IMR-90 (cell line): ENCODE results near the gene CALN1. TPM values are rescaled to one million over a fixed set of nuclear protein-coding genes. Genes with fewer than 3 reads are reported as not detected.

Experiments
- ATAC-seq: fragments of 200-7000 bp; cut with Tn5 transposase; 2 replicates; pipeline ENCODE4 v1.9.1; 2020; ENCODE audit warnings: low read depth, mild to moderate bottlenecking, moderate library complexity
- BruUV-seq: library from RNA; stranded (reverse); fragments of 400-500 nt; replicated peaks from 2 replicates; lab custom pipeline; 2021; lab: Mats Ljungman, UMichigan
- CTCF ChIA-PET: fragments of 300-600 bp; formaldehyde crosslinking; extraction: SDS; loops from one replicate; lab custom pipeline; 2021; ENCODE audit warnings: antibody characterized with exemption; lab: Yijun Ruan, JAX
- POLR2A ChIA-PET: fragments of 300-600 bp; sonication (Branson Sonifier 250); formaldehyde crosslinking; loops from one replicate; lab custom pipeline; 2022; ENCODE audit warnings: antibody characterized with exemption; ENCODE audit not compliant: unreplicated experiment; lab: Charles Lee
- DNase-seq: peaks from one replicate; pipeline ENCODE4 v3.0.0; 2013
- H2AFZ ChIP-seq: replicated peaks from 2 replicates; pipeline ENCODE3; 2013; ENCODE audit warnings: low read length, mild to moderate bottlenecking; ENCODE audit not compliant: poor library complexity
- H2AK5ac ChIP-seq: 2 replicates; pipeline ENCODE4 v1.6.1; 2013; ENCODE audit warnings: low read depth, low read length, inconsistent platforms
- H2AK9ac ChIP-seq: replicated peaks from 2 replicates; pipeline ENCODE3; 2013; ENCODE audit warnings: mild to moderate bottlenecking, low read depth, low read length, moderate library complexity; ENCODE audit not compliant: poor library complexity
- H2BK120ac ChIP-seq: 2 replicates; pipeline ENCODE4 v1.6.1; 2013; ENCODE audit warnings: low read depth, low read length, inconsistent platforms
- H2BK15ac ChIP-seq: 3 replicates; pipeline ENCODE4 v1.6.1; 2013; ENCODE audit warnings: low read depth, low read length, inconsistent platforms
- H2BK20ac ChIP-seq: 2 replicates; pipeline ENCODE4 v1.6.1; 2013; ENCODE audit warnings: low read depth, mild to moderate bottlenecking, inconsistent platforms, low read length, moderate library complexity
- H2BK5ac ChIP-seq: 2 replicates; pipeline ENCODE4 v1.6.1; 2013; ENCODE audit warnings: mild to moderate bottlenecking, low read depth, low read length, inconsistent platforms; ENCODE audit not compliant: poor library complexity, severe bottlenecking
- H3K14ac ChIP-seq: replicated peaks from 2 replicates; pipeline ENCODE4 v1.6.1; 2013; ENCODE audit warnings: low read depth, low read length, inconsistent platforms
- H3K18ac ChIP-seq: 2 replicates; pipeline ENCODE4 v1.6.1; 2013; ENCODE audit warnings: low read depth, low read length, control low read depth
- H3K23ac ChIP-seq: 2 replicates; pipeline ENCODE4 v1.6.1; 2013; ENCODE audit warnings: low read depth, low read length, inconsistent platforms
- H3K27ac ChIP-seq: 2 replicates; pipeline ENCODE4 v1.5.1; 2013; ENCODE audit warnings: mild to moderate bottlenecking, control low read depth, low read length; ENCODE audit not compliant: insufficient read depth
- H3K27me3 ChIP-seq: 2 replicates; pipeline ENCODE4 v1.6.1; 2013; ENCODE audit warnings: low read length; ENCODE audit not compliant: control insufficient read depth, insufficient read depth
- H3K36me3 ChIP-seq: 2 replicates; pipeline ENCODE4 v1.6.1; 2013; ENCODE audit warnings: low read length, mixed read lengths; ENCODE audit not compliant: control insufficient read depth, insufficient read depth
- H3K4ac ChIP-seq: 2 replicates; pipeline ENCODE4 v1.6.1; 2013; ENCODE audit warnings: low read depth, low read length, inconsistent platforms
- H3K4me1 ChIP-seq: 2 replicates; pipeline ENCODE4 v1.6.1; 2013; ENCODE audit warnings: low read length, mixed read lengths; ENCODE audit not compliant: control insufficient read depth, insufficient read depth
- H3K4me2 ChIP-seq: 2 replicates; pipeline ENCODE4 v1.6.1; 2013; ENCODE audit warnings: low read depth, mild to moderate bottlenecking, control low read depth, low read length, moderate library complexity
- H3K4me3 ChIP-seq: 2 replicates; pipeline ENCODE4 v1.5.1; 2013; ENCODE audit warnings: low read depth, mild to moderate bottlenecking, control low read depth, low read length, moderate library complexity; ENCODE audit not compliant: insufficient read depth
- H3K56ac ChIP-seq: 2 replicates; pipeline ENCODE4 v1.6.1; 2013; ENCODE audit warnings: low read length, inconsistent platforms; ENCODE audit not compliant: insufficient read depth; ENCODE audit errors: extremely low read depth
- H3K79me1 ChIP-seq, 2 experiments: 2 replicates each; pipeline ENCODE4 v1.6.1; 2013; ENCODE audit warnings: low read length in 2 of 2, inconsistent platforms in 1 of 2, low read depth in 1 of 2
- H3K9ac ChIP-seq: 2 replicates; pipeline ENCODE4 v1.6.1; 2013; ENCODE audit warnings: low read depth, low read length, control low read depth
- H3K9me1 ChIP-seq: 2 replicates; pipeline ENCODE4 v1.6.1; 2013; ENCODE audit warnings: low read length, inconsistent platforms; ENCODE audit not compliant: insufficient read depth
- H3K9me3 ChIP-seq: 2 replicates; pipeline ENCODE4 v1.6.1; 2013; ENCODE audit warnings: low read length; ENCODE audit not compliant: control insufficient read depth, insufficient read depth
- H4K20me1 ChIP-seq: 2 replicates; pipeline ENCODE4 v1.6.1; 2013; ENCODE audit warnings: low read length, inconsistent platforms; ENCODE audit not compliant: insufficient read depth
- H4K5ac ChIP-seq: 2 replicates; pipeline ENCODE4 v1.6.1; 2013; ENCODE audit warnings: mild to moderate bottlenecking, low read depth, low read length, control low read depth
- H4K8ac ChIP-seq, 2 experiments: 2 replicates each; pipeline ENCODE4 v1.6.1; 2013; ENCODE audit warnings: low read depth in 2 of 2, low read length in 2 of 2, control low read depth in 1 of 2, inconsistent platforms in 1 of 2
- H4K91ac ChIP-seq: 2 replicates; pipeline ENCODE4 v1.6.1; 2013; ENCODE audit warnings: low read depth, low read length, inconsistent platforms; ENCODE audit not compliant: insufficient read depth
- BHLHE40 ChIP-seq: fragments of 150-350 bp; IDR thresholded peaks from 2 replicates; pipeline ENCODE4 v1.6.1; 2016; ENCODE audit warnings: mild to moderate bottlenecking, low read depth, low read length
- CEBPB ChIP-seq: IDR thresholded peaks from 2 replicates; pipeline ENCODE4 v1.6.1; 2012; ENCODE audit warnings: low read depth, low read length, improper control_type of control experiment
- CHD1 ChIP-seq: IDR thresholded peaks from 2 replicates; pipeline ENCODE4 v1.6.1; 2012; ENCODE audit warnings: low read depth, low read length, improper control_type of control experiment
- MAZ ChIP-seq: IDR thresholded peaks from 2 replicates; pipeline ENCODE4 v1.6.1; 2012; ENCODE audit warnings: low read depth, mild to moderate bottlenecking, low read length, improper control_type of control experiment, moderate library complexity, borderline replicate concordance
- MXI1 ChIP-seq: IDR thresholded peaks from 2 replicates; pipeline ENCODE4 v1.6.1; 2012; ENCODE audit warnings: low read depth, mild to moderate bottlenecking, low read length, moderate library complexity, borderline replicate concordance
- POLR2A ChIP-seq: IDR thresholded peaks from 2 replicates; pipeline ENCODE4 v1.6.1; 2012; ENCODE audit warnings: mild to moderate bottlenecking, low read depth, low read length
- RAD21 ChIP-seq: IDR thresholded peaks from 2 replicates; pipeline ENCODE4 v1.6.1; 2012; ENCODE audit warnings: low read length, improper control_type of control experiment
- RFX5 ChIP-seq: IDR thresholded peaks from 2 replicates; pipeline ENCODE4 v1.8.0; 2012; ENCODE audit warnings: low read depth, mild to moderate bottlenecking, low read length, moderate library complexity
- SMC3 ChIP-seq: fragments of 150-350 bp; IDR thresholded peaks from 2 replicates; pipeline ENCODE4 v1.6.1; 2016; ENCODE audit warnings: low read depth, mild to moderate bottlenecking, antibody characterized with exemption, low read length, moderate library complexity
- WGBS, 2 experiments: methylation state at CpG; one replicate each; pipeline versions ENCODE4 v1.1.5 to v1.1.7; 2013; ENCODE audit warnings: missing lambda C conversion rate in 2 of 2; ENCODE audit not compliant: insufficient read length in 1 of 2; ENCODE audit errors: extremely low coverage in 2 of 2; 5-methylcytosine and 5-hydroxymethylcytosine counted together
- dilution Hi-C: fragments of 300-500 bp; cut with HindIII; formaldehyde crosslinking; loops from one replicate; pipeline ENCODE4 v1.14.3; 2018; ENCODE audit warnings: low sequenced_read_pairs; ENCODE audit not compliant: unreplicated experiment
- in situ Hi-C: fragments of 300-500 bp; cut with MboI; formaldehyde crosslinking; loops from 3 replicates; pipeline ENCODE4 v1.14.3; 2019; ENCODE audit warnings: low sequenced_read_pairs, inconsistent platforms, mixed read lengths
- intact Hi-C: fragments of 100-400 bp; cut with micrococcal nuclease; formaldehyde crosslinking; loops from 2 replicates; pipeline ENCODE4 v1.10.0; 2022
- polyA plus RNA-seq, 3 experiments: library from polyadenylated mRNA; depleted of rRNA; stranded (reverse); fragments of >200 nt; gene quantifications; 2 replicates each; pipeline ENCODE4 v1.2.3, GENCODE V29; 2012; ENCODE audit warnings: low replicate concordance in 1 of 3
- total RNA-seq: library from RNA; depleted of rRNA; stranded (reverse); fragments of >200 nt; gene quantifications from 2 replicates; pipeline ENCODE4 v1.2.3, GENCODE V29; 2012
- TF ChIP-seq, protein P1 (sequence below): conservative IDR thresholded peaks from 2 replicates; pipeline ENCODE4 v1.5.1; 2012; ENCODE audit warnings: mild to moderate bottlenecking, low read depth, low read length, improper control_type of control experiment
- TF ChIP-seq, protein P2 (sequence below): fragments of 150-350 bp; IDR thresholded peaks from 2 replicates; pipeline ENCODE4 v1.6.1; 2016; ENCODE audit warnings: low read depth, mild to moderate bottlenecking, low read length, moderate library complexity, borderline replicate concordance

Gene CALN1
- total and polyA plus RNA-seq, 2 of the 4 experiments (the other 2 are of a cell fraction) = not detected

GRCh38 chr7:72114129-72114528 lies 298.0 kb downstream of the CALN1 start:
- H3K27me3 ChIP-seq = no peaks in the 10 kb centered on the region
- no peak for TF ChIP-seq RFX5
- no peak for TF ChIP-seq BHLHE40
- TF ChIP-seq, protein P1, sequence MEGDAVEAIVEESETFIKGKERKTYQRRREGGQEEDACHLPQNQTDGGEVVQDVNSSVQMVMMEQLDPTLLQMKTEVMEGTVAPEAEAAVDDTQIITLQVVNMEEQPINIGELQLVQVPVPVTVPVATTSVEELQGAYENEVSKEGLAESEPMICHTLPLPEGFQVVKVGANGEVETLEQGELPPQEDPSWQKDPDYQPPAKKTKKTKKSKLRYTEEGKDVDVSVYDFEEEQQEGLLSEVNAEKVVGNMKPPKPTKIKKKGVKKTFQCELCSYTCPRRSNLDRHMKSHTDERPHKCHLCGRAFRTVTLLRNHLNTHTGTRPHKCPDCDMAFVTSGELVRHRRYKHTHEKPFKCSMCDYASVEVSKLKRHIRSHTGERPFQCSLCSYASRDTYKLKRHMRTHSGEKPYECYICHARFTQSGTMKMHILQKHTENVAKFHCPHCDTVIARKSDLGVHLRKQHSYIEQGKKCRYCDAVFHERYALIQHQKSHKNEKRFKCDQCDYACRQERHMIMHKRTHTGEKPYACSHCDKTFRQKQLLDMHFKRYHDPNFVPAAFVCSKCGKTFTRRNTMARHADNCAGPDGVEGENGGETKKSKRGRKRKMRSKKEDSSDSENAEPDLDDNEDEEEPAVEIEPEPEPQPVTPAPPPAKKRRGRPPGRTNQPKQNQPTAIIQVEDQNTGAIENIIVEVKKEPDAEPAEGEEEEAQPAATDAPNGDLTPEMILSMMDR = no peak
- TF ChIP-seq MXI1 = no peak
- TF ChIP-seq CHD1 = no peak
- no peak for TF ChIP-seq SMC3
- no peak for TF ChIP-seq CEBPB
- TF ChIP-seq MAZ = no peak
- TF ChIP-seq, protein P2, sequence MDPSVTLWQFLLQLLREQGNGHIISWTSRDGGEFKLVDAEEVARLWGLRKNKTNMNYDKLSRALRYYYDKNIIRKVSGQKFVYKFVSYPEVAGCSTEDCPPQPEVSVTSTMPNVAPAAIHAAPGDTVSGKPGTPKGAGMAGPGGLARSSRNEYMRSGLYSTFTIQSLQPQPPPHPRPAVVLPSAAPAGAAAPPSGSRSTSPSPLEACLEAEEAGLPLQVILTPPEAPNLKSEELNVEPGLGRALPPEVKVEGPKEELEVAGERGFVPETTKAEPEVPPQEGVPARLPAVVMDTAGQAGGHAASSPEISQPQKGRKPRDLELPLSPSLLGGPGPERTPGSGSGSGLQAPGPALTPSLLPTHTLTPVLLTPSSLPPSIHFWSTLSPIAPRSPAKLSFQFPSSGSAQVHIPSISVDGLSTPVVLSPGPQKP = no peak
- no peak for TF ChIP-seq POLR2A
- no peak for TF ChIP-seq RAD21

More at GRCh38 chr7:72114129-72114528, 298.0 kb downstream of the CALN1 start:
- BruUV-seq = no TSS peak
- no peak overlapping the region for H3K56ac ChIP-seq
- H4K5ac ChIP-seq = no peak overlapping the region
- no peaks in the 10 kb centered on the region for H3K9me1 ChIP-seq
- no peaks in the 10 kb centered on the region for H3K4me1 ChIP-seq
- no peak overlapping the region for H2BK20ac ChIP-seq
- no peaks in the 10 kb centered on the region for H3K79me1 ChIP-seq
- H4K20me1 ChIP-seq = no peaks in the 10 kb centered on the region
- WGBS, 2 experiments = 29% methylated on average over 1 of the region's 2 CpGs; no CpG with 5 or more reads in 1 of the 2 experiments
- no peak overlapping the region for H3K9ac ChIP-seq
- no peaks in the 10 kb centered on the region for H3K36me3 ChIP-seq
- no peak overlapping the region for H3K23ac ChIP-seq
- H4K8ac ChIP-seq = no peak overlapping the region
- H4K91ac ChIP-seq = no peak overlapping the region
- DNase-seq = no peak
- ChIA-PET POLR2A (no interaction called here), CTCF (no interaction called here)
- no peak overlapping the region for H2BK15ac ChIP-seq
- no peak overlapping the region for H2AK5ac ChIP-seq
- H2AK9ac ChIP-seq = no peak overlapping the region
- no peak overlapping the region for H3K14ac ChIP-seq
- intact Hi-C loops (no loop called here), in situ Hi-C loops (no loop called here), dilution Hi-C loops (no loop called here)
- H3K27ac ChIP-seq = no peak overlapping the region
- no peak overlapping the region for H3K4ac ChIP-seq
- no peak overlapping the region for H2BK5ac ChIP-seq
- H3K4me2 ChIP-seq = no peak overlapping the region
- no peak for ATAC-seq
- no peak overlapping the region for H3K4me3 ChIP-seq
- H3K18ac ChIP-seq = no peak overlapping the region
- no peak overlapping the region for H2BK120ac ChIP-seq
- H2AFZ ChIP-seq = no peak overlapping the region
- H3K9me3 ChIP-seq = peaks cover 29% of the 10 kb centered on the region
